ENCODE results near the gene COA8. TPM values are rescaled to one million over a fixed set of nuclear protein-coding genes. Genes with fewer than 3 reads are reported as not detected.

Gene COA8
- total and polyA plus RNA-seq, 2 donors (not counting 3 experiments of a cell fraction or from before 2014, with no cell fraction given): 19.1 to 46.4 TPM

DNA sequence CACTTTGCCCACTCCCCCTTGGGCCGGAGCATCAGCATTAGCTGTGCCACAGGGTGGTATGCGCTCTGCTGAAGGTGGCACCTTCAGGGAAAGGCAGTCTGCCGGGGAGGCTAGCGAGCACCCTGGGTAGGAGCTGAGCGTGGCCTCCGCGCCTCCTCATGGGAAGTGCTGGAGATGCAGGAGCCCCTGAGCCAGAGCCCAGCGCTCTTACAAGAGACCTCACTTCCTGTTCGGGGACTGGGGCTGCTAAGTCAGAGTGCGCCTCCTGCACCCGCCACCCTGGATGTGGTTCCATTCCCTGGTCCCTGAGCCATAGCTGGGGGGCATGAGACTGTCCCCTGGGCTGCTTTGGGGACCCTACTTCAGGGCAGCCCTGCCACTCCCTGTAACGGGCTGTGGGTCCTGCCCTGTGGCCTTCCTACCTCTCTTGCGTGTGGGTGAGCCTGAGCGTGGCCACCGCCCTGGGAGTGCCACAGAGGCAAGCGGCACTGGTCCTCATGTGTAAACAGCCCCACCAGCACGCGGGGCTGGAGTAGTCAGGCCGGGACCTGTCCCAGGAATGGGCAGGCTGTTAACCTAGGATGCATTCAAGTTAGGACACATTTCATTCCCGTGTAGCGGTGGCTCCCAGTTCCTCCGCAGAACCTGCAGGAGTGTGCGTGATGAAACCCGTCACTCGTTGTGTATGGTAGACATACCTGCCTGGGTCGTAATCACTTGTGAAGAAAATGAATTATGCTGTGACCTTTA lies 19.4 kb downstream of the COA8 start:
- Histone ChIP-seq H4K20me1 (replicated peaks; ENCODE audit: control insufficient read depth, extremely low read depth, insufficient read depth, low read length) (no peaks in the 10 kb centered on the region), H3K36me3 (ENCODE audit: control insufficient read depth in 2 of 2, extremely low read depth in 1 of 2, insufficient read depth in 2 of 2, low read length in 2 of 2) (peaks cover 12 to 14% of the 10 kb centered on the region in 2 experiments), H3K4me2 (ENCODE audit: insufficient read depth, low read length) (no peak overlapping the region), H3K27me3 (ENCODE audit: control insufficient read depth in 2 of 2, insufficient read depth in 2 of 2, low read length in 2 of 2) (no peaks in the 10 kb centered on the region), H3K9me3 (replicated peaks; ENCODE audit: control insufficient read depth, insufficient read depth, low read length) (no peaks in the 10 kb centered on the region), H3K9ac (replicated peaks; ENCODE audit: extremely low read depth, insufficient read depth, low read length) (no peak overlapping the region), H2AFZ (ENCODE audit: low read depth, low read length) (no peak overlapping the region), H3K9me1 (replicated peaks; ENCODE audit: control insufficient read depth, extremely low read depth, insufficient read depth, low read length) (no peaks in the 10 kb centered on the region), H3K4me3 (replicated peaks in 1 of 3; ENCODE audit: insufficient read depth in 1 of 3, low read depth in 1 of 3, low read length in 3 of 3) (no peak overlapping the region), H3K27ac (ENCODE audit: insufficient read depth, low read depth, low read length) (no peak overlapping the region), H3K4me1 (ENCODE audit: control insufficient read depth, extremely low read depth, insufficient read depth, low read length) (peaks cover 3% of the 10 kb centered on the region), H3K79me2 (ENCODE audit: control insufficient read depth, insufficient read depth, low read length) (peaks cover 16% of the 10 kb centered on the region)
- no peak for FAIRE-seq
- TF ChIP-seq POLR2AphosphoS5 (IDR thresholded peaks at IDR 0.05; ENCODE audit: insufficient read depth, low read depth, low read length): no peak
- no peak for TF ChIP-seq JUN (IDR thresholded peaks at IDR 0.05; ENCODE audit: borderline replicate concordance, insufficient read depth, insufficient read length, low read depth)
- no peak for TF ChIP-seq POLR2A (IDR thresholded peaks at IDR 0.05; ENCODE audit: low read depth, low read length)
- TF ChIP-seq, protein P1, sequence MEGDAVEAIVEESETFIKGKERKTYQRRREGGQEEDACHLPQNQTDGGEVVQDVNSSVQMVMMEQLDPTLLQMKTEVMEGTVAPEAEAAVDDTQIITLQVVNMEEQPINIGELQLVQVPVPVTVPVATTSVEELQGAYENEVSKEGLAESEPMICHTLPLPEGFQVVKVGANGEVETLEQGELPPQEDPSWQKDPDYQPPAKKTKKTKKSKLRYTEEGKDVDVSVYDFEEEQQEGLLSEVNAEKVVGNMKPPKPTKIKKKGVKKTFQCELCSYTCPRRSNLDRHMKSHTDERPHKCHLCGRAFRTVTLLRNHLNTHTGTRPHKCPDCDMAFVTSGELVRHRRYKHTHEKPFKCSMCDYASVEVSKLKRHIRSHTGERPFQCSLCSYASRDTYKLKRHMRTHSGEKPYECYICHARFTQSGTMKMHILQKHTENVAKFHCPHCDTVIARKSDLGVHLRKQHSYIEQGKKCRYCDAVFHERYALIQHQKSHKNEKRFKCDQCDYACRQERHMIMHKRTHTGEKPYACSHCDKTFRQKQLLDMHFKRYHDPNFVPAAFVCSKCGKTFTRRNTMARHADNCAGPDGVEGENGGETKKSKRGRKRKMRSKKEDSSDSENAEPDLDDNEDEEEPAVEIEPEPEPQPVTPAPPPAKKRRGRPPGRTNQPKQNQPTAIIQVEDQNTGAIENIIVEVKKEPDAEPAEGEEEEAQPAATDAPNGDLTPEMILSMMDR (IDR thresholded peaks at IDR 0.05; ENCODE audit: extremely low read depth in 1 of 2, insufficient read depth in 1 of 2, low read depth in 1 of 2, low read length in 2 of 2): no peak
- no peak for TF ChIP-seq FOS (IDR thresholded peaks at IDR 0.05; ENCODE audit: borderline replicate concordance, insufficient read depth, low read length)
- TF ChIP-seq, protein P2, sequence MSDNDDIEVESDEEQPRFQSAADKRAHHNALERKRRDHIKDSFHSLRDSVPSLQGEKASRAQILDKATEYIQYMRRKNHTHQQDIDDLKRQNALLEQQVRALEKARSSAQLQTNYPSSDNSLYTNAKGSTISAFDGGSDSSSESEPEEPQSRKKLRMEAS (IDR thresholded peaks at IDR 0.05; ENCODE audit: insufficient read depth, insufficient read length): no peak
- no peak for TF ChIP-seq GATA2 (IDR thresholded peaks at IDR 0.05; ENCODE audit: insufficient read depth, insufficient read length, low read depth, low read length)
- TF ChIP-seq EZH2 (IDR thresholded peaks at IDR 0.05; ENCODE audit: borderline replicate concordance, low read depth, low read length, severe bottlenecking): no peak
- TF ChIP-seq MYC (IDR thresholded peaks at IDR 0.05; ENCODE audit: low read depth, low read length): no peak
- dilution Hi-C loops (cut with MboI; ENCODE audit: extremely low pct_ligation_motif_present, low sequenced_read_pairs) (no loop called here), intact Hi-C loops (cut with micrococcal nuclease) (no loop called here)
- ChIA-PET CTCF (interaction anchor here (1.5 kb wide), 1 partner anchor 63 kb away, joined by 3 read pairs; no protein-coding TSS in a partner anchor), POLR2A (no interaction called here)
- no TSS peak for BruUV-seq (replicated peaks)
- no peak for DNase-seq (ENCODE audit: low read depth, low spot score)
